Smooth muscle cell (in vitro differentiated cells): ENCODE data around the gene PRPF18. TPM values are rescaled to one million over a fixed set of nuclear protein-coding genes. Genes with fewer than 3 reads are reported as not detected.

Experiments
- DNase-seq: peaks from one replicate; lab custom pipeline; 2025; ENCODE audit not compliant: unreplicated experiment; lab: John Stamatoyannopoulos, UW
- H2AFZ ChIP-seq: fragments of 200-600 bp; sonication (generic); 2 replicates; pipeline ENCODE4 v1.6.0; 2016; ENCODE audit warnings: antibody characterized with exemption, low read depth, mild to moderate bottlenecking
- H3F3A ChIP-seq: fragments of 200-600 bp; sonication (generic); 2 replicates; pipeline ENCODE4 v1.6.0; 2017; ENCODE audit warnings: antibody characterized with exemption, low read depth
- H3K27ac ChIP-seq: fragments of 200-600 bp; sonication (generic); 2 replicates; pipeline ENCODE4 v1.5.1; 2016; ENCODE audit warnings: low read depth, mild to moderate bottlenecking
- H3K27me3 ChIP-seq: fragments of 200-600 bp; sonication (generic); 2 replicates; pipeline ENCODE4 v1.6.1; 2016; ENCODE audit warnings: low read depth, mild to moderate bottlenecking
- H3K36me3 ChIP-seq: fragments of 200-600 bp; sonication (generic); 2 replicates; pipeline ENCODE4 v1.5.1; 2016; ENCODE audit warnings: low read depth
- H3K4me1 ChIP-seq: fragments of 200-600 bp; sonication (generic); 2 replicates; pipeline ENCODE4 v1.5.1; 2016; ENCODE audit warnings: low read depth
- H3K4me2 ChIP-seq: fragments of 200-600 bp; sonication (generic); 2 replicates; pipeline ENCODE4 v1.6.0; 2016; ENCODE audit warnings: mild to moderate bottlenecking
- H3K4me3 ChIP-seq: fragments of 200-600 bp; sonication (generic); 2 replicates; pipeline ENCODE4 v1.5.1; 2016; ENCODE audit warnings: mild to moderate bottlenecking
- H3K79me2 ChIP-seq: fragments of 200-600 bp; sonication (generic); 2 replicates; pipeline ENCODE4 v1.6.0; 2016; ENCODE audit warnings: low read depth, mild to moderate bottlenecking
- H3K9ac ChIP-seq: fragments of 200-600 bp; sonication (generic); 2 replicates; pipeline ENCODE4 v1.6.0; 2016; ENCODE audit warnings: low read depth
- H3K9me3 ChIP-seq: fragments of 200-600 bp; sonication (generic); replicated peaks from 2 replicates; pipeline ENCODE4 v1.5.1; 2016; ENCODE audit warnings: low read depth
- H4K20me1 ChIP-seq: fragments of 200-600 bp; sonication (generic); 2 replicates; pipeline ENCODE4 v1.6.0; 2016; ENCODE audit warnings: low read depth
- CTCF ChIP-seq: fragments of 200-600 bp; sonication (generic); IDR thresholded peaks from 2 replicates; pipeline ENCODE4 v1.5.1; 2017; ENCODE audit warnings: borderline replicate concordance, mild to moderate bottlenecking, antibody characterized with exemption; ENCODE audit not compliant: insufficient read depth, poor library complexity, severe bottlenecking
- WGBS: methylation state at CpG from one replicate; pipeline ENCODE4 v1.1.7; 2016; ENCODE audit warnings: low lambda C conversion rate; 5-methylcytosine and 5-hydroxymethylcytosine counted together
- polyA plus RNA-seq: library from polyadenylated mRNA; unstranded; fragments of >200 nt; fragmentation: Nextera tagmentation; extraction: Ambion mirVana; gene quantifications from 2 replicates; pipeline ENCODE4 v1.2.1, GENCODE V29; 2016
- total RNA-seq: library from RNA; depleted of rRNA; stranded (reverse); fragments of >200 nt; gene quantifications from 2 replicates; pipeline ENCODE4 v1.2.3, GENCODE V29; 2014

Gene PRPF18
- total and polyA plus RNA-seq, 2 experiments from 2014 or later = 22.4 to 36.9 TPM

- no peak for TF ChIP-seq CTCF
- Histone ChIP-seq H3K4me3 (no peak overlapping the region), H3F3A (no peaks in the 10 kb centered on the region), H3K4me1 (no peaks in the 10 kb centered on the region), H4K20me1 (peaks cover 1% of the 10 kb centered on the region), H2AFZ (no peak overlapping the region), H3K27me3 (no peaks in the 10 kb centered on the region), H3K9me3 (no peaks in the 10 kb centered on the region), H3K9ac (no peak overlapping the region), H3K79me2 (no peaks in the 10 kb centered on the region), H3K27ac (no peak overlapping the region), H3K36me3 (peaks cover 5% of the 10 kb centered on the region), H3K4me2 (no peak overlapping the region)
- 93% methylated on average over 9 of the region's 9 CpGs for WGBS
- DNase-seq = no peak
Measured at GRCh38 chr10:13644866-13645265, 58.1 kb downstream of the PRPF18 start.

GRCh38 chr10:13648425-13648824, 61.7 kb downstream of the PRPF18 start:
- no peak for TF ChIP-seq CTCF
- Histone ChIP-seq H4K20me1 (peaks cover 3% of the 10 kb centered on the region), H3K27ac (no peak overlapping the region), H2AFZ (no peak overlapping the region), H3K9ac (no peak overlapping the region), H3K4me1 (no peaks in the 10 kb centered on the region), H3K4me3 (no peak overlapping the region), H3F3A (no peaks in the 10 kb centered on the region), H3K36me3 (no peaks in the 10 kb centered on the region), H3K9me3 (no peaks in the 10 kb centered on the region), H3K27me3 (no peaks in the 10 kb centered on the region), H3K4me2 (no peak overlapping the region), H3K79me2 (no peaks in the 10 kb centered on the region)
- 98% methylated on average over 12 of the region's 12 CpGs for WGBS
- no peak for DNase-seq

GRCh38 chr10:13649844-13650520, 63.2 kb downstream of the PRPF18 start:
- WGBS = 95% methylated on average over 5 of the region's 5 CpGs
- no peaks in the 10 kb centered on the region for H3K9me3 ChIP-seq
- no peak for DNase-seq
- H3K79me2 ChIP-seq = no peaks in the 10 kb centered on the region
- H4K20me1 ChIP-seq = peaks cover 3% of the 10 kb centered on the region
- no peak overlapping the region for H3K4me2 ChIP-seq
- H2AFZ ChIP-seq = no peak overlapping the region
- no peak overlapping the region for H3K27ac ChIP-seq
- H3F3A ChIP-seq = no peaks in the 10 kb centered on the region
- no peak overlapping the region for H3K9ac ChIP-seq
- no peaks in the 10 kb centered on the region for H3K4me1 ChIP-seq
- no peak overlapping the region for H3K4me3 ChIP-seq
- H3K27me3 ChIP-seq = no peaks in the 10 kb centered on the region
- H3K36me3 ChIP-seq = no peaks in the 10 kb centered on the region
- TF ChIP-seq CTCF = no peak

GRCh38 chr10:13650961-13651360, 64.2 kb downstream of the PRPF18 start:
- no peaks in the 10 kb centered on the region for H3K9me3 ChIP-seq
- no peak for TF ChIP-seq CTCF
- H3K36me3 ChIP-seq = no peaks in the 10 kb centered on the region
- no peaks in the 10 kb centered on the region for H3K79me2 ChIP-seq
- H3K4me3 ChIP-seq = no peak overlapping the region
- no peak for DNase-seq
- no peaks in the 10 kb centered on the region for H3K27me3 ChIP-seq
- peaks cover 3% of the 10 kb centered on the region for H4K20me1 ChIP-seq
- H3K9ac ChIP-seq = no peak overlapping the region
- no peak overlapping the region for H3K27ac ChIP-seq
- no peak overlapping the region for H2AFZ ChIP-seq
- no peaks in the 10 kb centered on the region for H3F3A ChIP-seq
- WGBS = 85% methylated on average over 5 of the region's 5 CpGs
- H3K4me1 ChIP-seq = no peaks in the 10 kb centered on the region
- H3K4me2 ChIP-seq = no peak overlapping the region
